Measurements from ENCODE around the gene ELOB.

ELOB gene

DNA sequence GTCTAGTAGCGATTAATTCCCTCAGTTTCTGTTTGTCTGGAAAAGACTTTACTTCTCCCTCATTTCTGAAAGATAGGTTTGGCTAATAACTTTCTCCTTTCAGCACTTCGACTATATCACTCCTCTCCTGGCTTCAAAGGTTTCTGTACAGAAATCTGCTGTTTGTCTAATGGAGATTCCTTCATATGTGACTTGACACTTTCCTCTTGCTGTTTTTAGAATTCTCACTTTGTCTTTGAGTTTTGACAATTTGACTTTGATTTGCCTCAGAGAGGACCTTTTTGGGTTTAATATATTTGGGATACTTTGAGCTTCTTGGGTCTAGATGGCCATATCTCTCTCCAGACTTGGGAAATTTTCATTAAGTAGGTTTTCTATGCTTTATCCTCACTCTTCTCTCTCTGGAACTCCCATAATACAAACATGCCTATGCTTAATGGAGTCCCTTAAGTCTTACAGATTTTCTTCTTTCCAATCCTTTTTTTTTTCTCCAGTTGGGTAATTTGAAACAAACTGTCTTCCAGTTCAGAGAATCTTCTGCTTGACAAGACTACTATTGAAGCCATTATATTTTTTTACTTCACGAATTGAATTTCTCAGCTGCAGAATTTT is 32.2 kb upstream of the ELOB start:
- no peak for DNase-seq

DNA sequence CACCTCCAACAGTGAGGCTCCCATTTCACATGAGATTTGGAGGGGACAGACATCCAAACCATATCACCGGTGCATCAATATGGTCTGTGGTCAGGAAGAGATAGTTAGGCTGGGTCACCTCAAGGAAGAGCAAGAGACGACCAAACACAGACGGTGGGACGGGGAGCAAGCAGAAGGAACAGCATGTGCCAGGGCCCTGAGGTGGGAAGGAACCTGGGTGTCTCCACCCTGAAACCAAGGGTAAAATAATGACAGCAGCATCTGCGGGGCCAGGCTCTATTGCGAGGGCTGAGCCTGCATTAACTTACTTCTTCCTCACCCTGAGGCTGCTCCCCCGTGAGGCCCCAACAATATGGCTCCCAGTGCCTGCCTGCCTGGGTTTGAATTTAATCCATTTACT is 31.1 kb upstream of the ELOB start:
- no peak for DNase-seq

DNA sequence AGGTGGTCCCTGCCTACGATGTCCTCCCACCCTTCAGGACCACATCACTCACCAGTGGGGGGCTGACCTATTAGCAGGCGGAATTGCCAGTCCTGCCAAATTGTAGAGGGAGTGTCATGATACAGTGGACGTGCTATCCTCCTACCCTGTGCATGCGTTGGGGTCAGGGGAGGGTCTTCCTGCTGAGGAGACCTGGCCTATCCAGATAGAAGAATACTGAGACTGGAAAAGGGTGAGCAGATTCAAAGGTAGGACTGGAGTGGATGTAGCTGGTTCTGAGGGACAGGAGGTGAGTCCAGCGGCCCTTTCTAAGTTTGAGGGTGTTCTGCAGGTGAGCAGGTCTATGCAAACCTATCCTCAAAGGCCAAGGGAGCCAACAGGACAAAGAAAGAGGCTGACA is 29.2 kb upstream of the ELOB start:
- DNase-seq: no peak

DNA sequence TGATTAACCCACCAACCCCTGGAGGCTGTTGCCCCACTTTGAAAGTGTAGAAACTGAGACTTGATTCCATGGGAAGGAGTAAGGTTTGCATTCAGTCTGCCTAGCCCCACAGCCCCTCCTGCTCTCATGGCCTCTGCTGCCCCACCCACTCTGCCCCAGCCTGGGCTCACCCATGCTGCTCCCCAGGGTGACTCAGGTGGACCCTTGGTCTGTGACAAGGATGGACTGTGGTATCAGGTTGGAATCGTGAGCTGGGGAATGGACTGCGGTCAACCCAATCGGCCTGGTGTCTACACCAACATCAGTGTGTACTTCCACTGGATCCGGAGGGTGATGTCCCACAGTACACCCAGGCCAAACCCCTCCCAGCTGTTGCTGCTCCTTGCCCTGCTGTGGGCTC is 27.6 kb upstream of the ELOB start:
- DNase-seq: no peak

DNA sequence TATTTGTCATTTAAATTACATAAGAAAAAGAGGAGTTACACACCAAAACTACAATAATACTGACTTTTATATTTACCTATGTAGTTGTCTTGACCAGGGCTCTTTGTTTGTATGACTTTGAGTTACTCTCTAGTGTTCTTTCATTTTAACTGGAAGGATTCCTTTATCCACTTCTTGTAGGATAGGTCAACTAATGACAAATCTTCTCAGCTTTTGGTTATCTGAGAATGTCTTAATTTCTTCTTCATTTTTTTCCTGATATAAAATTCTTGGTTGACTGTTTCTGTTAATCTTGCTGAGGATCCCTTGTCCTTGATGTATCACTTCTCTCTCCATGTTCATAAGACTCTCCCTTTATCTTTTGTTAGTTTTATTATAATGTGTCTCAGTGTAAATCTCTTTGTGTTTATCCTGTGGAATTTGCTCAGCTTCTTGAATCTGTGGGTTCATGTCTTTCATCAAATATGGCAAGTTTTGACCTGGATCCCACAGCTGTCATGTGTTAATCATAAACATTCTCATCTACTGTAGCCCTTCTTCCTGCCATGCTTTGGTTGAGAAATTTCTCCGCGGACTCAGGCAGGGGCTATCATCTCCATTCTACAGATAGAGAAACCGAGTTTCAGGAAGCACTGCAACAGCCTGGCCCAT is 26.6 kb upstream of the ELOB start:
- DNase-seq: no peak

DNA sequence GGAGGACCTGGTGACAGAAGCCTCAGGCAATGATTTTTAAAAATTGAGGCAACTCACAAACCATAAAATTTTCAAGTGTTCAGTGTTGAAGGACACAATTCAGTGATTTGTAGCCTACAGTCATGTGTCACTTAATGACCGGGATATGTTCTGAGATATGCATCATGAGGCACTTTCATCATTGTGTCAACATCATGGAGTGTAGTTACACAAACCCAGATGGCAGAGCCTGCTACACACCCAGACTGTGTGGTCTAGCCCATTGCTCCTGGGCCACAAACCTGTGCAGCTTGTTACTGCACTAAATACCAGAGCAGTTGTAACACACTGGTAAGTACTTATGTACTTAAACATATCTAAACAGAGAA is 22.8 kb upstream of the ELOB start:
- no peak for DNase-seq

DNA sequence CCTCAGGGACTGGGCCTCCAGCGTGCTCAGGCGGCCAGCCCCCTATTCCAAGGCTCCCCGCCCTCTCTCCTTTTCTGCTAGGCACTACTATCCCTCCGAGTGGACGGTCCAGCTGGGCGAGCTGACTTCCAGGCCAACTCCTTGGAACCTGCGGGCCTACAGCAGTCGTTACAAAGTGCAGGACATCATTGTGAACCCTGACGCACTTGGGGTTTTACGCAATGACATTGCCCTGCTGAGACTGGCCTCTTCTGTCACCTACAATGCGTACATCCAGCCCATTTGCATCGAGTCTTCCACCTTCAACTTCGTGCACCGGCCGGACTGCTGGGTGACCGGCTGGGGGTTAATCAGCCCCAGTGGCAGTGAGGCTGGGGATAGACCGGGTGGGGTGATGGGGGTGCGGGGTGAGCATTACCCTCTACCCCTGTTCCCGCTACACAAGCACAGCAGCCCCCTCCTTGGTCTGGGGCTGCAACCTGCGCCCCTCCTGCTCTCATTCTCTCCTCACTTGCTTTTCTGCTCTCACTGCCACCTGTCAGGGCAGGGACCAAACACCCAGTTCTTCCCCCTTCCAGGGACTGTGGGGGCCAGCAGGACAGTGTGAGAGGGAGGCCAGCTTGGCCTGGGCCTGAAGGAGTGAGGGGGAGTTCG is 22.3 kb upstream of the ELOB start:
- DNase-seq: no peak

DNA sequence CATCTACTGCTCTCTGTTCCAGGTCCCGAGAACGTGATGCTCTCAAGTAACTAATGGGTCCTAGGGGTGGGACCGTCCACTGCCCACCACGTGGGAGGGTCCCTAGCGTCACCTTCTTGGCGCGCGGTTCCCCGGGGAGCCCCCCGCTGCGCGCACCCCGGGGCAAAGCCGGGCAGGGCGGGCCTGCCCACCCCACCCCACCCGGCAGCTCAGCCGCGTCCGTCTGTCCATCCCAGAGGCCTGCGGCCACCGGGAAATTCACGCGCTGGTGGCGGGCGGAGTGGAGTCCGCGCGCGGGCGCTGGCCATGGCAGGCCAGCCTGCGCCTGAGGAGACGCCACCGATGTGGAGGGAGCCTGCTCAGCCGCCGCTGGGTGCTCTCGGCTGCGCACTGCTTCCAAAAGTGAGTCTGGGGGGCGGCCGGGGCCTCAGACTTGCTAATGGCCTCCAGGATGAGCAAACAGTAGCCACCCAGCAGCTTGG is 21.7 kb upstream of the ELOB start:
- no peak for DNase-seq

DNA sequence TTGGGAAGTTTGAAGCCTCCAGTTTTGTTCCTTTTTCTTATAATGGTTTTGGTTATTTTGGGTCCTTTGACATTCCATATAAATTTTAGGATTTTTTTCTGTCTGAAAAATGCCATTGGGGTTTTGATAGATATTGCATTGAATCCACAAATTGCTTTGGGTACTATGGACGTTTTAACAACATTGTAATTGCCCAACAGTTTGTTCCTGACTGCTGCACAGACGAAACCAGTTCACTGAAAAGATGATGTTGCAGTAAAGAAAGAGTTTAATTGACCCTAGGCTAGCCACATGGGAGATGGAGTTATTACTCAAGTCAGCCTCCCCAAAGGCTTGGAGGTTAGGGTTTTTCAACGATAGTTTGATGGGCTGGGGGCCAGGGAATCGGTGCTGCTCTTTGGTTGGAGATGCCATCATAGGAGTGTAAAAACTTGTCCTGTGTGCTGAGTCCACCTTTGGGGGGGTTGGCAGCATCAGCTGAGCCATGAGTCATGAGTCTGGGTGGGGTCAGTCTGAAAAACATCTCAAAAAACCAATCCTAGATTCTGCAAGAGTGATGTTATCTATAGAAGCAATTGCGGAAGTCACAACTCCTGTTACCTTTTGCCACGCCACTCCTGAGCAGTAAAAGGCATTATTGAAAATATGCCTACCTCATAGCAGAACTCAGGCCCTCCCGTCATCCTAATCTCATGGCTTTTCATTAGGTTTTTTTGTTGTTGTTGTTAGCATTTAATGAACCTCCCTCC is 18.5 kb upstream of the ELOB start:
- no peak for DNase-seq

DNA sequence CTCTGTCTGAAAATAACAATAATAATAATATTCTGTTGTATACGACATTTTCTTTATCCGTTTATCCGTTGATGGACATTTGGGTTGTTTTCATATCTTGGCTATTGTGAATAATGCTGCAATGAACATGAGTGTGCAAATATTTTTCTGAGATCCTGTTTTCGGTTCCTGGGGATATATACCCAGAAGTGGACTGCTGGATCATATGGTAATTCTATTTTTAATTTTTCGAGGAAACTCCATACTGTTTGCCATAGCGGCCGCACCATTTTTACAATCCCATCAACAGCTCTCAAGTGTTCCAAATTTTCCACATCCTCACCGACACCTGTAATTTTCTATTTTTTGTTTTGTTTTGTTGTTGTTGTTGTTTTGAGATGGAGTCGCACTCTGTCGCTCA is 15.9 kb upstream of the ELOB start:
- DNase-seq: no peak

DNA sequence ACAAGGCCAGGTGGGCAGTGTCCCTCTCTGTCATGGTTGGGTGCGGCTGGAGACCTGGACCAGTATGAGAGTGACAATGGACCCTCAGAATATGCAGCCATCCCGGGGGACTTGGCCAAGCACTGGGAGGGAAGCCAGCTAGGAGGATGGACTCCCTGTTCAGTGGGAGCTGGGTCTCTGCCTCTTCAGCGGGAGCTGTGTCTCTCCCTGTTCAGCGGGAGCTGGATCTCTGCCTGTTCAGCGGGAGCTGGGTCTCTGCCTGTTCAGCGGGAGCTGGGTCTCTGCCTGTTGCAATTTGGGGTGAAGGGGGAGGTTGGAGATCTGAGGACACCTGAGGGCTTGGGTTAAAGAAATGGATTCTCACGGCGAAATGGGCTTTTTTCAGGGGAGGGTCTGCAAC is 14.1 kb upstream of the ELOB start:
- DNase-seq: no peak

DNA sequence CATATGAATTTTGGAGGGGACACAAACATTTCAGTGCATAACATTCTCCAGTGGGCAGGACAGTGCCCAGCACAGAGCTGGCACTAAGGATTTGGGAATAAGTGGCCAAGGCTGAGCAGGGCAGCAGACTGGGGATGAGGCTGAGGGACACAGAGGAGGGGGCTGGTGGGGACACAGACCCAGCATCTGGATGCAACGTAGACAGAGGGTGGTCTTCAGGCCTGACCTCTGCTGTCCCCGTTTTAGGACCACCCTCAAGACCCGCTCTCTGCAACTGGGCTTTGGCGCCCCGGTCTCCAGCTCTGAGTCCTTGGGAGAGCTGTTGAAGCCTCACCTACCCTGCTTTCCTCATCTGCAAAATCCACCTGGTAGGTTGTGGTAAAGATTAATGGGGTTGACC is 13.6 kb upstream of the ELOB start:
- DNase-seq: no peak

DNA sequence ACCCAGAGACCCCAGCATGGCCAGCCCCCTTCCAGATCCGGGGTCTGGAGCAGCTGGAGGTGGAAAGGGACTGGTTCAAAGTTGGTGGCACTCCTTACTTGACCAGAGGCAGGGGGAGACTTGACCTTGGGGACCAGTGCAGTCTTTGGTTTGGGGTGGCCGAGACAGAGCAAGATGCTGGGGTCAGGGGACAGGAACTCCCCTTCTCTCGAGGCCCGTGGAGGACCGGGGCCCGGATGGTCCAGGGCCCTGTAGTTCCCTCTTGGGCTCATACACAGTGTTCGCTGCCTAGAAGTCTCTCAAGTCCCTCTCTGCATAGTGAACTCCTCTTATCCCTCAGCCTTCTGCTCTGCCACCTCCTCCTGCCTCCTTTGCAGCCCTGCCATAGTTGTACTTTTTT is 10.9 kb upstream of the ELOB start:
- DNase-seq: no peak

DNA sequence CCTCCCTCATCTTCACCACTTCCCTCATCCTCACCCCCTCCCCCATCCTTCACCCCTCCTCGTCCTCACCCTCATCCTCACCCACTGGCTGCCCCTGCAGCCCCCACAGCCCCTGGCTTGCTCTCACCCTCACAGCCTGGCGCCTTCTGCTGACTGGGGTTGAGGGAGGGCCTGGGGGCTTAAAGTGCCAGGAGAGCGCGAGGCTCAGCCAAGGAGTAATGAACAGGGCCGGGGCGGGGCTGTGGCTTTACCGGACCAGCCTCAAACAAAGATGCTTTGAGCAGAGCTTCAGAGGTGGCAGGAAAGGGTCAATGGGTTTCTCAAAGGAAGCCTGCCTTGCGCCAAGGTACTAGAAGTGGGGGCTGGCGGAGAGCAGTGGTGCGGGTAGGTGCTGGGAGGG is 10.3 kb upstream of the ELOB start, which contains the start of gene PRSS33:
PRSS33 (minus strand) TSS at position 155 of the 400 bp plus-strand sequence. CDS start 1,013 bp downstream, outside the sequence.
- no peak for DNase-seq

DNA sequence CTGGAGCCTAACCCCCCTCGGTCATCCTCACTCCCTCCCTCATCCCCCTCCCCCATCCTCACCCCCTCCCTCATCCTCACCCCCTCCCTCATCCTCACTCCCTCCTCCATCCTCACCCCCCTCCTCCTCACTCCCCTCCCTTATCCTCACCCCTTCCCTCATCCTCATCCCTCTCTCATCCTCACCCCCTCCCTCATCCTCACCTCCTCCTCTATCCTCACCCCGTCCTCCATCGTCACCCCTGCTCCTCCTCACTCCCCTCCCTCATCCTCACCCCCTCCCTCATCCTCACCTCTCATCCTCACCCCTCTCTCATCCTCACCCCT is 9.7 kb upstream of the ELOB start:
- no peak for DNase-seq

DNA sequence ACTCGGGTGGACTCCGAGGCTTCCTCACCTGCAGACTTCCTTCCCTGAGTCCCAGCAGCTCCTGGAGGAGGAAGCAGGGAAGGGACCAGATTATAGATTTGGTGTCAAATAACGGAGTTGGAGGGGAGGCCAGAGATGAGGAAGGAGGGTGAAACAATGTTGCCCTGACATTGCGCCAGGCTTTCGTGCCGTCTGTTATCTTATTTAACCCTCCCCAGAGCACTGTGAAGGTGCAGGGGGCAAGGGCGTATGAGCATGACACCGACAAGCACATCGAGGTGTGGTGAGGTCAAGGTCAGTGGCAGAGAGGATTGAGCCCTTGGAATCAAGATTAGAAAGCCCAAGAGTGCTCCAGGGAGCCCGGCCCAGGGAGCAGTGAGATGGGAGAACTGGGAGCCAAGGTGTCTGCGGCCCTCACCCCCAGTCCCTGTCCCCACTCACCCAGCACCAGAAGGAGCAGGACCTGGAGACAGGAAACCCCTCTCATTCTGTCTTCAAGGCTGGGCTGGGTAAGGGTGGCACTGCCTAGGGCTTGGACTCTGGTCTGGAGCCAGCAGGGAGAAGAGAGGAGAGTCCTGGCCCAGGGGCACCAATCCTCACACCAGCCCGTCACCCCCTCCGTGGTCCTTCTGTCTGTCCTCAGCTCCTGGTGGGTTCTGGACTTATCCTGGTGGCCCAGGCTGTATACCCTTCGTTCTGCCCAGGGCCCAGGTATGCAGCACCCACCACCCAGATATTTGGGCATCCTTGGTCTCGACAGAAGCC is 9.2 kb upstream of the ELOB start:
- DNase-seq: no peak

DNA sequence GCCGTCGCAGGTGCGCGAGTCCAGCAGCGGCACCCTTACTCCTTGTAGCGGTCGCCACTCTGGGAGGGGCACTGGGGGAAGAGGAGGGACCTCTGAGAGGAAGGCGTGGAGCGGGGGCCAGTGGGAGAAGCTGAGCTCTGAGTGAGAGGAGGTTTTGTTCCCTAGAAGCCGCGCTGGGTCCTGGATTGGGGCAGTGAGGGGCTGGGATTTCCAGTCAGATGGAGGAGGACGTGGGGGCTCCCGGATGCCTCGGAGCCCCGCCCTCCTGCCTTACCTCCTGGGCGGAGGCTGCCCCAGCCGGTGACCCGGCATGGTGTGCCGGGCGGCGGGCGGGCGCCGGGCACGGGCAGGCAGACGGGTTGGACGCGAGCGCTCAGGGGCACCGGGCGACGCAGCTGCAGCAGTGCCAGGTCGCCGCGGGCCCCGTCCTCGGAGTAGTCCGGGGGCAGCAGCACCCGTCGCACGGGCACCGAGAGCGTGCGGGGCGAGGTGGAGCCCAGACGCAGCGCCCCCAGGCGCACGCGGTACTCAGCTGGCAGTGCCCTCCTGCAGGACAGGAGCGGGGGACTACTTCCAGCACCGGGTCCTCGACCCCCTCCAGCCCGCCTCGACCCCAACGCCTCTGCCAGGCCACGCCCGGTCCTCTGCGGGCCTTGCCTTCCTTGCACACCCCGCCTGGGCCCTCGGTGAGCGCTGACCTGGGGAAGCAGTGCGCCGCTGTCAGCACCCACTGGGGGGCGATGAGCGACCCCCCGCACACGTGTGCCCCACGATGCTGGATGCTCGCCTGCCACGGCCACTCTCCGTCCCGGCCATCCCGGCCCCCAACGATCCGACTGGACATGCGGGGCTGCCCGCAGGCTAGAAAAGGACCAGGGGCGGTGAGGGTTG is 8.3 kb upstream of the ELOB start:
- no peak for DNase-seq

DNA sequence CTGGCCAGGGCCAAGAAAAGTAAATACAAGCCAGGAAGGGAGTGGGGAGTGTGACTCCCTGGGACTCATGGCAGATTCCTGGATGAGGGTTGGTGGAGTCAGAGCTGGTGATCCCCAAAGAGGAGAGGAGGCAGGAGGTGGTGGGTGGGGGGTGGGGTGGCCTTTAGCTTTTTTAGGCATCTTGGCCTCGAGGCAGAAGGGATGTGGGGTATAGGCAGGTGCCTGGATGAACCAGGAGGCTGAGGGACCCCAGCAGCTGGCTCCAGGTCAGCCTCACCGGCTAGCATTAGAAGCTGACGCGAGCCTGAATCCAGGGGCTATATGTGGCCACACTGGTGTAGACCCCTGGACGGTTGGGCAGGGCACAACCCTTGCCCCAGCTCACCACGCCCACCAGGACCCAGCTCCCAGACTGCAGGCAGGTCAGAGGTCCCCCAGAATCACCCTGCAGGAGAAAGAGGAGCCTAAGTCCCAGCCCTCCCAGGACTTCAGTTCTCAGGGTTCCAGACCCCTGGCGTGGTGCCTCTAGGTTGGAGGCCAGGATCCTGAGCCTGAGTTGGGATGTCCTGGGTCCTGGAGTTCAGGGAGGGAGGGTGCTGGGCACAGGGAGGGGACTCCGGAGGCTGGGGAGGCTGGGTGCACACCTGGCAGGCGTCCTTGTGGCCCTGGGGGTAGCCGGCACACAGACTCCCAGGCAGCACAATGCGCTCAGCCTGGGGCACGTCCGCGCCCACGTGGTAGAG is 7.4 kb upstream of the ELOB start:
- DNase-seq: no peak

DNA sequence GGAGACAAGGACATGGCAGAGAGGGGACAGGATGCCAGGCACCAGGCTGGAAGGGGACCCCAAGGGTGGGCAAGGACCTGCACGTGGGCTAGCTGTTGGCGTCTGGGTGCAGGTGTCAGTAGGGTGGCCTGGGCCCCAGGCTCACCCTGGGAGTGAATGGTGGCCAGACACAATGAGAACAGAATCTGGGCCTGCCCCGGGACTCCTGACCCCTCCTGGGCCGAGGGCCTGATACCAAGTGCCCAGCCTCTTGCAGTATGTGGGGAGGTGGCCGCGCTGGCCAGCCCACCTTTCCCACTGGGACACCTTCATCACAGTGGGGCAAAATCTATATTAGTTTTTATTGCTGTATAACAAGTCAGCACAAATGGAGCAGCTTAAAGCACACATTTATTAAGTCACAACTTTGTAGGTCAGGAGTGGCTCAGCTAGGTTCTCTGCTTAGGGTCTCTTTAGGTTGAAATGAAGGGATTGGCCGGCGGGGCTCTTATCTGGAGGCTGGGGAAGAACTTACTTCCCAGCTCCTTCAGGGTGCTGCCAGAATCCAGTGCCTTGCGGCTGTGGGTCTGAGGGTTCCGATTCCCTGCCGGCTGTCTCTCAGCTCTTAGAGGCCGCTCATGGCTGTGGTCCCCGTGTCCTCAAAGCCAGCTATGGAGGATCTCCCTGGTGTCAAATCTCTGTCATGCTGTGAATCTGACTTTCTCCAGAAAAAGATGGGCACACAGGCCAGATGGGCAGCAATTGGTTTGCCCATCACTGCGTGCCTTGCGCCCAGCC is 6.7 kb upstream of the ELOB start:
- DNase-seq: no peak

DNA sequence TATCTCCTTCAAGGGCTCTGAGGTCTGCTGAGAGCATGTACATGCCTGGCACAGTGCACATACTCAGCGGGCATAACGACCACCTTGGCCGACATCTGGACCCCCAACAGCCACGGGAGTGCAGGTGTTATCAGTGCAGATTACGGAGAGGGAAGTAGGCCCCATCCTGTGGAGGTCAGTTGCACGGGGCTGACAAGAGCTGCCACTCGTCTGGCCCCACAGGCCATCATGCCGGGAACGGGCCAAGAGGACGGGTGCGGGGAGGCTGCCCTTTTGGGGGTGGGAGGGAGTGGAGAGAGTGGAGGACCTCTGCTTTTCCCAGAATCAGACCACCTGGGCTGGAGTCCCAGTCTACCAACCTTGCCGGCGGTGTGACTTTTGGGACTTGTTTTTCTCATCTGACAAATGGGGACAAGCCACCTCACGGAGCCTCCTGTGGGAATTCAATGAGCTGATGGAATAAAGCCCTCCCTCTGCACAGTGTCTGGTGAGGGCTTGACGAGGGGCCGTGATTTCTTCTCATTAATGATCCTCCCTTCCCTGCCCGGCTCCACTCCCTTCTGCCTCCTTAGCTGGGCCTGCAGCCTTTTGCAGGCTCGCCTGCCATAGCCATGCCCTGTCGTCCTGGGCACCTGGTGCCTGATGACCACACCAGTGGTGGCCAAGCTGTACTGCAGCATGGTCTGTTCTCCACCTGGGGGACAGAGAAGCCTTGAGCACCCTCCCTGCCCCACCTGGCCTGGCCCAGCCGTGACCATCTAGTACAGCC is 5.7 kb upstream of the ELOB start:
- DNase-seq: no peak

Data from NCI-H510A (cell line).